HG03354 (cell line): ENCODE data around the gene YKT6.
"Not testable (repeated sequence)": the region's sequence is repeated elsewhere in the genome, so short reads cannot be mapped to it uniquely, and the experiment has no call there.

Experiments used
- ATAC-seq: cut with Tn5 transposase; IDR thresholded peaks from one replicate; pipeline ENCODE4 v1.9.1; 2021; ENCODE audit warnings: mild to moderate bottlenecking; ENCODE audit not compliant: unreplicated experiment, poor library complexity, severe bottlenecking

Gene YKT6

GRCh38 chr7:44171901-44172300 lies 28.9 kb upstream of the YKT6 start:
- not testable (repeated sequence) for ATAC-seq

- ATAC-seq, result no peak
These were observed 28.4 kb upstream of the YKT6 start for GRCh38 chr7:44172352-44172751.

GRCh38 chr7:44172803-44173424 lies 27.9 kb upstream of the YKT6 start:
- ATAC-seq, result no peak

GRCh38 chr7:44173911-44174693 lies 26.7 kb upstream of the YKT6 start:
- ATAC-seq, result no peak

- ATAC-seq, result not testable (repeated sequence)
These were observed 26.2 kb upstream of the YKT6 start for GRCh38 chr7:44174694-44174948.

- ATAC-seq, result no peak
These were observed 25.0 kb upstream of the YKT6 start for GRCh38 chr7:44175730-44176129.

GRCh38 chr7:44176486-44176885 lies 24.3 kb upstream of the YKT6 start:
- no peak for ATAC-seq

- no peak for ATAC-seq
These were observed 23.1 kb upstream of the YKT6 start for GRCh38 chr7:44177570-44178131.

- no peak for ATAC-seq
These were observed 20.1 kb upstream of the YKT6 start for GRCh38 chr7:44180631-44181030.

- no peak for ATAC-seq
These were observed 18.0 kb upstream of the YKT6 start for GRCh38 chr7:44182827-44183226.

GRCh38 chr7:44183386-44183785 lies 17.4 kb upstream of the YKT6 start:
- ATAC-seq, result no peak

GRCh38 chr7:44184206-44184872 lies 16.4 kb upstream of the YKT6 start:
- ATAC-seq, result no peak

GRCh38 chr7:44184873-44185446 lies 15.8 kb upstream of the YKT6 start:
- no peak for ATAC-seq

- ATAC-seq, result no peak
These were observed 15.0 kb upstream of the YKT6 start for GRCh38 chr7:44185729-44186128.

GRCh38 chr7:44186736-44187135 lies 14.0 kb upstream of the YKT6 start:
- no peak for ATAC-seq

- no peak for ATAC-seq
These were observed 13.0 kb upstream of the YKT6 start for GRCh38 chr7:44187636-44188416.

- ATAC-seq, result no peak
These were observed 12.1 kb upstream of the YKT6 start for GRCh38 chr7:44188480-44189225.

GRCh38 chr7:44189286-44189992 lies 11.3 kb upstream of the YKT6 start, which contains the start of gene GCK:
TSS of gene GCK (minus strand) at chr7:44189439. CDS start at chr7:44188953, 486 bp downstream.
- no peak for ATAC-seq
